OCI-M2 (cell line): ENCODE data around the gene PHACTR4.
"Not testable (repeated sequence)": the region's sequence is repeated elsewhere in the genome, so short reads cannot be mapped to it uniquely, and the experiment has no call there.

Experiments
- DNase-seq: peaks from one replicate; lab custom pipeline; 2025; ENCODE audit not compliant: unreplicated experiment; lab: John Stamatoyannopoulos, UW

Gene PHACTR4

GRCh38 chr1:28370239-28371009 lies 884 bp downstream of the PHACTR4 start:
- DNase-seq, result no peak

GRCh38 chr1:28371010-28371377 lies 1.5 kb downstream of the PHACTR4 start:
- DNase-seq, result no peak

- not testable (repeated sequence) for DNase-seq
Measured at GRCh38 chr1:28373450-28373849, 3.9 kb downstream of the PHACTR4 start.

GRCh38 chr1:28374297-28374696 lies 4.8 kb downstream of the PHACTR4 start:
- no peak for DNase-seq

GRCh38 chr1:28375598-28375997 lies 6.1 kb downstream of the PHACTR4 start:
- DNase-seq, result not testable (repeated sequence)

- not testable (repeated sequence) for DNase-seq
Measured at GRCh38 chr1:28376195-28376594, 6.7 kb downstream of the PHACTR4 start.

- no peak for DNase-seq
Measured at GRCh38 chr1:28378906-28379305, 9.4 kb downstream of the PHACTR4 start.

- DNase-seq, result no peak
Measured at GRCh38 chr1:28380394-28380793, 10.9 kb downstream of the PHACTR4 start.

GRCh38 chr1:28383785-28384184 lies 14.2 kb downstream of the PHACTR4 start:
- DNase-seq, result not testable (repeated sequence)

GRCh38 chr1:28392027-28392652 lies 22.6 kb downstream of the PHACTR4 start:
- DNase-seq, result no peak

- DNase-seq, result no peak
Measured at GRCh38 chr1:28394136-28394535, 24.6 kb downstream of the PHACTR4 start.

- no peak for DNase-seq
Measured at GRCh38 chr1:28395181-28395580, 25.6 kb downstream of the PHACTR4 start.

GRCh38 chr1:28401760-28402159 lies 32.2 kb downstream of the PHACTR4 start:
- DNase-seq, result no peak

- no peak for DNase-seq
Measured at GRCh38 chr1:28409090-28409489, 39.5 kb downstream of the PHACTR4 start.

- DNase-seq, result no peak
Measured at GRCh38 chr1:28411656-28412055, 42.1 kb downstream of the PHACTR4 start.

GRCh38 chr1:28412731-28413130 lies 43.2 kb downstream of the PHACTR4 start:
- DNase-seq, result no peak

- DNase-seq, result peak; percentile 12
Measured at GRCh38 chr1:28416509-28417194, 47.1 kb downstream of the PHACTR4 start.

GRCh38 chr1:28417441-28417922 lies 47.9 kb downstream of the PHACTR4 start:
- peak; percentile 42 for DNase-seq

- no peak for DNase-seq
Measured at GRCh38 chr1:28417926-28418637, 48.5 kb downstream of the PHACTR4 start.

GRCh38 chr1:28421744-28422143 lies 52.2 kb downstream of the PHACTR4 start:
- DNase-seq, result no peak

GRCh38 chr1:28426831-28427230 lies 57.3 kb downstream of the PHACTR4 start:
- DNase-seq, result no peak
